HG03469 (cell line): ENCODE results near the gene CROCC.
"Not testable (repeated sequence)": the region's sequence is repeated elsewhere in the genome, so short reads cannot be mapped to it uniquely, and the experiment has no call there.

ENCODE experiments used
- ATAC-seq: cut with Tn5 transposase; IDR thresholded peaks from one replicate; pipeline ENCODE4 v1.9.1; 2021; ENCODE audit warnings: mild to moderate bottlenecking, moderate library complexity, moderate number of reproducible peaks; ENCODE audit not compliant: unreplicated experiment

The CROCC gene

DNA sequence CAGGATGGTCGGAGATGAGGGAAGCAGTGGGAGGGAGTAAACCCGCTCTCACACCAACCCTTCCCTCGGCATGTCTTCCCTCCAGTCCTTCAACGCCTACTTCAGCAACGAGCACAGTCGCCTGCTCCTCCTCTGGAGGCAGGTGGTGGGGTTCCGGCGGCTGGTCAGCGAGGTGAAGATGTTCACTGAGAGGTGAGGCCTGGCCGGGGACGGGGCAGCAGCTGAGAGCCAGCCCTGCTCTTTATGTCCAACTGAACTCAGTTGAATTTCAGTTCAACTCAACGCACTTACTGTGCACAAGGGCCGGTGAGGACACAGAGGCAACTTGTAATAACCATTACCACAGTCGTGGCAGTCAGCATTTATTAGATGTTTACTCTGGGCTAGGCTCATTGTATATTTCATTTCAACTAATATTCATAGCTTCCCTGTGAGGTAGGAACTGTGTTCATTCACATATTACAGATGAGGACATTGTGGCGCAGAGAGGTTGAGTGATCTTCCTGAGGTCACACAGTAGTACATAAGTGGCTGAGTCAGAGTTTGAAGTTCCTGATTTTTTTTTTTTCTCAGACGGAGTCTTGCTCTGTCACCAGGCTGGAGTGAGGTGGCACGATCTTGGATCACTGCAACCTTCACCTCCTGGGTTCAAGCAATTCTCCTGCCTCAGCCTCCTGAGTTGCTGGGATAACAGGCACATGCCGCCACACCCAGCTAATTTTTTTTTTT is 9.6 kb downstream of the CROCC start:
- ATAC-seq: not testable (repeated sequence)

DNA sequence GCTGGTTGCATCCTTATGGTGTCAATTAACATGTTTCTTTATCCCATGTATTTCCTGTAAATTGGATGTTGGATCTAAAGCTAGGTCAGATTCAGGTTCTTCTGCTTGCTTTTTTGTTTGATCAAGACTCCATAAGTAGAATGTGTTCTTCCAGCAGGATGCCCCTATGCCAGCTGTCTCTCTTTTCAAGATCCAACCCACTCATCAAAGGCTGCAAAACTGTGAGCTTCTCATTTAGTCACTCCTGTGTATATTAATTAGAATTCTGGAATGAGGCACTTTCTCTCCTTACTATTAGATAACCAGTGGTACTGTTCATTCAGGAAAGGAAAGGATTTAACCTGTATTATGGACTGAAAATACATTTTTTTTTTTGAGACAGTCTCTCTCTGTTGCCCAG is 12.2 kb downstream of the CROCC start:
- ATAC-seq: not testable (repeated sequence)

DNA sequence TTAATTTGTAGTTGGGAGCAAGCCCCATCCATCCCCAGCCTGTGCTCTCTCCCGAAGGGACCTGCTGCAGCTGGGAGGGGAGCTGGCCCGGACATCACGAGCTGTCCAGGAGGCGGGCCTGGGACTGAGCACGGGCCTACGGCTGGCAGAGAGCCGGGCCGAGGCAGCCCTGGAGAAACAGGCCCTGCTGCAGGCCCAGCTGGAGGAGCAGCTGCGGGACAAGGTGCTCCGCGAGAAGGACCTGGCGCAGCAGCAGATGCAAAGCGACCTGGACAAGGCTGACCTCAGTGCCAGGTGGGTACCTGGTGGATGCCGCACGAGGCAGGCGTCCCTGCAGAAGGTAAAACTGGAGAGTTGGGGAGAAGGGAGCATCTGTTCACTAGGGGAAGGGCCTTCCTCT is 14.8 kb downstream of the CROCC start:
- not testable (repeated sequence) for ATAC-seq

DNA sequence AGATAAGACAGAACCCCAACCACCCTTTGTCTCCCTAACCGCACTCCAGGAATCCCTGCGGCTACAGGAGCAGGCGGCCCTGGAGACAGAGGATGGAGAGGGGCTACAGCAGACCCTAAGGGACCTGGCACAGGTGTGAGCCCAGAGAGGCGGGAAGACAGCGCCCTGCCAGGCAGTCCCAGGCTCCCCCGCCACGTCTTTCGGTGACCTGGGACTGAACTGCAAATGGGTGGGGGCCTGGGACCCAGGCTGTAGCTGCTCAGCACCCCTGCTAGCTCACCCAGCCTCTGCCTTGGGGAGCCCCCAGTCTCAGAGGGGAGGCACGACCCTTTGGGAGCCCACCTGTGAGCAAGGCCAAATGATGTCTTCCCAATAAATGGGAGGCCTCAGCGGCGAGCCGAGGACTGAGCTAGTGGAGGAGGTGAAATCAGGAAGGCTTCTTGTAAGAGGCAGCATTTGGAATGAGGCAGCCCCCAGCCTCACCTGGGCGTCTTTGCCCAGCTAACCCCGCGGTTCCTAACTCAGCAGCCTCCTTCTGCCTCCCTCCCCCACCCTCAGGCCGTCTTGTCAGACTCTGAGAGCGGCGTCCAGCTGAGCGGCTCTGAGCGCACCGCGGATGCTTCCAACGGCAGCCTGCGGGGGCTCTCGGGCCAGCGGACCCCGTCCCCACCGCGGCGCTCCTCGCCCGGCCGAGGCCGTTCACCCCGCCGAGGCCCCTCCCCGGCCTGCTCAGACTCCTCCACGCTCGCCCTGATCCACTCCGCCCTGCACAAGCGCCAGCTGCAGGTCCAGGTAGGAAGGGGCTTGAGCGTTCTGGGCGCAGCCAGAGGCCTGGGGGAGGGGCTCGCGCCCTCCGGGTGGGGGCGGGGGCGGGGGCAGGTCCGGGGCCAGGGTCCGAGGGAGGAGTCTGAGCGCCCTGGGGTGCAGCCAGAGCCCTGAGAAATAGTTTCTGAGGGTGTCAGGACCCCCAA is 16.9 kb downstream of the CROCC start:
- ATAC-seq: no peak

DNA sequence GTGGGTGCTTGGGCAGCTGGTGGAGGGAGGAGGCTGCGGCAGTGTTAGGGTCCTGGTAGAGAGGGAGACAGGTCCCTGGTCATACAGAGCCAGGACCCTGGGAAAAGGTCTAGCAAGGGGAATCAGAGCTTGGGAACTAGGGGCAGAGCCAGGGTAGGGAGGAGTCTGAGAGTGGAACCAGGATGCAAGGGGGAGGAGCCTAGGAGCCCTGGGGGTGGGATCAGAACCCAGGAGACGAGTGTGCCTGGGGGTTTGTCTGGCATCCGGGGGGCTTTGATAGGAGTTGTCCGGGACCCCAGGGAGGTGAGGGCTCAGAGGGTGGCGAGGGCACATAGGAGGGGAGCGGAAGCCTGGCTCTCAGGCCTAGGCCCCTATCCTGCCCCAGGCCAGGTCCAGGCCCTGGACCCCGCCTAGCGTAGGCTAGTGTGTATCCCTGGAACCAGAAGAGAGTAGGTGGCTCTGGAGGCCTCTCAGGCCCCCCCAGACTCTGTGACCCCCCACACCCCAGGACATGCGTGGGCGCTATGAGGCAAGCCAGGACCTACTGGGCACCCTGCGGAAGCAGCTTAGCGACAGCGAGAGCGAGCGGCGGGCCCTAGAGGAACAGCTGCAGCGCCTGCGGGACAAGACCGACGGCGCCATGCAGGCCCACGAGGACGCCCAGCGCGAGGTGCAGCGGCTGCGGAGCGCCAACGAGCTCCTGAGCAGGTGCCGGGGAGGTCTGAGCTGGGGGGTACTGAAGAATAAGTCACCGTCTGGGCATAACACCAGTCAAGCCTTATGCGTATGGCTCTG is 17.9 kb downstream of the CROCC start:
- not testable (repeated sequence) for ATAC-seq

DNA sequence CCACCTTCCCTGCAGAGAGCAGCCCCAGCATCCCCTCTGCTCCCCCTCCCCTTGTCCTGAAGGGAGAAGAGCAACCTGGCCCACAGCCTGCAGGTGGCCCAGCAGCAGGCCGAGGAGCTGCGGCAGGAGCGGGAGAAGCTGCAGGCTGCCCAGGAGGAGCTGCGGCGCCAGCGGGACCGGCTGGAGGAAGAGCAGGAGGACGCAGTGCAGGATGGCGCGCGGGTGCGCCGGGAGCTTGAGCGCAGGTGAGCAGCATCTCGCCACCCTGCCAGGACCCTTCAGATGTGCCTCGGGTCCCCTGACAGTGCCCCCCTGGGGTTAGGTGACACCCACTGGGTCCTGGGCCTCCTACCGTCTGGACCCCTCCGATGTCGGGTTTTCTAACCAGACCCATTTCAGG is 22.3 kb downstream of the CROCC start:
- ATAC-seq: no peak

DNA sequence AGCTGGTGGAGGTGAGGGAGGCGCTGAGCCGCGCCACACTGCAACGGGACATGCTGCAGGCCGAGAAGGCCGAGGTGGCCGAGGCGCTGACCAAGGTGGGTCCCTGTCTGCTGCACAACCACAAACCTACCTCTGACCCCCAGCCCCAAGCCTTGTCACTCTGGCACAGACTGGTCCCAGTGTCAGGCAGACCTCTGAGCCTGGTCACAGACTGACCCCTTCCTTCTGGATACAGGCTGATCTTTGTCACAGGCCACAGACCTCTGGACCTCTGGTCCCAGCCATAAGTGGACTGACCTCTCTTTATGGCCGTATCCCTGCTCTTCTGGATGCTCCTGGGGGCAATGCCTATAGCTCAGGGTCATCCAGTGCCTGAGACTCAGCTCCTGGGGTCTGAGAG is 23.8 kb downstream of the CROCC start:
- ATAC-seq: not testable (repeated sequence)

DNA sequence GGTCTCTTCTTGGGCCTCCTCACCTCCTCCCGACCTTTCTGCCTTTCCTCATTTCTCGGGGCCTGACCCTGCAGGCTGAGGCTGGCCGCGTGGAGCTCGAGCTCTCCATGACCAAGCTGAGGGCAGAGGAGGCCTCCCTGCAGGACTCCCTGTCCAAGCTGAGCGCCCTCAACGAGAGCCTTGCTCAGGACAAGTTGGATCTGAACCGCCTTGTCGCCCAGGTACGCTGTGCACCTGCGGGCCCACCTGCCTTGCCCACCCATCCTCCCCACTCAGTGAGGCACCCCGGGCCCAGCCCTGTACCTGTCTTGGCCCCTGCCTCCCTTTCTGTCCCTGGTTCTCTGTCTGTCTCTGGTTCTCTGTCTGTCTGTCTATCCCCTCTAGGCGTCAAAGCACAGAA is 24.5 kb downstream of the CROCC start:
- ATAC-seq: not testable (repeated sequence)

DNA sequence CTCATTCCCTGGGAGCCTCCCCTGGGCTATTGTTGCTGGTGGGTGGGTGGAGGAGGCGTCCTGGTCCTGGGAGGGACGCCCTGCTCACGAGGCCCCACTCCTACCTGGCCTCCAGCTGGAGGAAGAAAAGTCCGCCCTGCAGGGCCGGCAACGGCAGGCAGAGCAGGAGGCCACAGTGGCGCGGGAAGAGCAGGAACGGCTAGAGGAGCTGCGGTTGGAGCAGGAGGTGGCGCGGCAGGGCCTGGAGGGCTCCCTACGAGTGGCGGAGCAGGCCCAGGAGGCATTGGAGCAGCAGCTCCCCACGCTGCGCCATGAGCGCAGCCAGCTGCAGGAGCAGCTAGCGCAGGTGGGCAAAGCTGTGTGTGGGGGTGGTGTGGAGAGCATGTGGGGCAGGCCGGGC is 24.9 kb downstream of the CROCC start:
- no peak for ATAC-seq

DNA sequence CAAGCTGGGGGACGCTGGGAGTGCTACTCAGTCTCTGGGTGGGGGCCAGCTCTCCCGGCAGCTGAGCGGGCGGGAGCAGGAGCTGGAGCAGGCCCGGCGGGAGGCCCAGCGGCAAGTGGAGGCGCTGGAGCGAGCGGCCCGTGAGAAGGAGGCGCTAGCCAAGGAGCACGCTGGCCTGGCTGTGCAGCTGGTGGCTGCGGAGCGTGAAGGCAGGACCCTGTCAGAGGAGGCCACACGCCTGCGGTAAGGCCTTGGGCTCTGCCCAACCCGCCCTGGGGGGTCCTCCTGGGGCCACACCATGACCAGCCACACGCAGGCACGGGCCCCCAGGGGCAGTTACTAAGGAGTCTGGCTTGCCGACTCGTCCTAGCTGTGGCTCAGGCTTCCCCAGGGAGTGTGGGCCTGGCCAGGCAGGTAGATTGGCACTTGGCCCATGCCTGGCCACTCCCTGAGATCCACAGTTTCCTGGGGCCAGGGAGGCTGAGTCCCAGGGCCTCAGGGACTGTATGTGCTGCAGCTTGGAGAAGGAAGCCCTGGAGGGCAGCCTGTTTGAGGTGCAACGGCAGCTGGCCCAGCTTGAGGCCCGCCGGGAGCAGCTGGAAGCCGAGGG is 26.7 kb downstream of the CROCC start:
- not testable (repeated sequence) for ATAC-seq

DNA sequence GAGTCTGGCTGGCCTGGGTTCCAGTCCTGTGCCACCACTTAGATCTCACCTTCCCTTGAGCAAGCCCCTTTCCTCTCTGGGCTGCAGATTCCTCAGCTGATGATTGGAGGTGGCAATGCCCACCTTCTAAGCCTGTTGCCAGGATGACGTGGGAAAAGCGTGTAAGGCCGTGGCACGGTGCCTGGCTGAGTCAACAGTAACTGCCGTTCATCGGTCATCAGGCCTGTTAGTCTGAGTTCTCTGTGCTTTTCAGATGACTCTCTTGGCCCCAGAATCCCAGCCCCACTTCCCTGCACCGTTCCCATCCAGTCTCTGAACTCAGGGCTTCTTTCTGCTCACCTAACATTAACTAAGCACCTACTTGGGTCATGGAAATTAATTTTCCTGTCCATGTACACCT is 27.3 kb downstream of the CROCC start:
- ATAC-seq: not testable (repeated sequence)

DNA sequence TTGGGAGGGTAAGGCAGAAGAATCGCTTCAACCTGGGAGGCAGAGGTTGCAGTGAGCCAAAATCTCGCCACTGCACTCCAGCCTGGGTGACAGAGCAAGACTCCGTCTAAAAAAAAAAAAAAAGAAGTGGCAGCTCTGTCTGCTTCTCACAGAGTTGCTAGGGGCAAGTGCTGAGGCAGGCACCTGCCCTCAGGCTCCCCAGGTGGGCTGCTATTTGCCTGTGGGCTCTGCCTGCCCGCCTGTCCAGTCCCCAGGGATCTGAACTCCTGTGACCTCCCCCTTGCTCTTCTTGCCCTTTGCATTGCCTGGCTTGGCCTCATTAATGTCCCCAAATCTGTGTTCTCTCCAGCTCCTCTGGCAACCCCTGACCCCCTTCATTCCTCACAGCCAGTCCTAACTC is 30.6 kb downstream of the CROCC start:
- ATAC-seq: not testable (repeated sequence)

DNA sequence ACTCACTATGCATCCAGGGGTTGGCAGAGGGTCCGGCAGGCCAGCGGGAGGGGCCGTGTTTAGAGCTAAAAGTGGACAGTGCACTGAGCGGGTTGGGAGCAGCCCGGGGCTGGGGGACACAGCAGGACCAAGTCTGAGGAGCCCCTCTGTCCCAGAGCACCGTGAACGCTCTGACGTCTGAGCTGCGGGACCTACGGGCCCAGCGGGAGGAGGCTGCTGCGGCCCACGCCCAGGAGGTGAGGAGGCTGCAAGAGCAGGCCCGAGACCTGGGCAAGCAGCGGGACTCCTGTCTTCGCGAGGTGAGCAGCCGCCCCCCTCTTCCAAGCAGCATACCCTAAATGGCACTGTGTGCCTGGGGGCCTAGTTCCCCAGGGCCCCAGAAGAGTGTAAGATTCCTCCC is 32.8 kb downstream of the CROCC start:
- ATAC-seq: no peak

DNA sequence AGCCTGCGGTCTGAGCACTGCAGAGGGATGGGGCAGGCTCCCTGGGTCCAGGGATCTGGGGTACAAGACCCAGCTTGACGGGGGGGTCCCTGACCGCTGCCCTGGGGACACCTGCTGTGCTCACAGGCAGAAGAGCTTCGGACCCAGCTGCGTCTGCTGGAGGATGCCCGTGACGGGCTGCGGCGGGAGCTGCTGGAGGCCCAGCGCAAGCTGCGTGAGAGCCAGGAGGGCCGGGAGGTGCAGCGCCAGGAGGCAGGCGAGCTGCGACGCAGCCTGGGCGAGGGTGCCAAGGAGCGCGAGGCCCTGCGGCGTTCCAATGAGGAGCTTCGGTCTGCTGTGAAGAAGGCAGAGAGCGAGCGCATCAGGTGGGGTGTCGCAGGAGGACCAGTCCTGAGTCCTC is 33.5 kb downstream of the CROCC start:
- ATAC-seq: no peak

DNA sequence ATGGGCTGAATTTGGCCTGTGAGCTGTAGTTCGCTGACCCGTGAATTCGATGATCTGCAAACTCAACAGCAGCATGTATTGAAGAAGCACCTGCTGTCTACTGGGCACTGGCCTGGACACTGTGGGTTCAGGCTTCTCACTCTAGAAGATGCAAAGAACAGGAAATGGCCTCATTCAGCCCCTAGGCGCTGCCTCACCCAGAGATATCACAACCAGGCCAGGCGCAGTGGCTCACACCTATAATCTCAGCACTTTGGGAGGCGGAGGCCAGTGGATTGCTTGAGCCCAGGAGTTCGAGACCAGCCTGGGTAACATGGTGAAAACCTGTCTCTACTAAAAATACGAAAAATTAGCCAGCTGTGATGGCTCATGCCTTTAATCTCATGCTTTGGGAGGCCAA is 35.0 kb downstream of the CROCC start:
- no peak for ATAC-seq

DNA sequence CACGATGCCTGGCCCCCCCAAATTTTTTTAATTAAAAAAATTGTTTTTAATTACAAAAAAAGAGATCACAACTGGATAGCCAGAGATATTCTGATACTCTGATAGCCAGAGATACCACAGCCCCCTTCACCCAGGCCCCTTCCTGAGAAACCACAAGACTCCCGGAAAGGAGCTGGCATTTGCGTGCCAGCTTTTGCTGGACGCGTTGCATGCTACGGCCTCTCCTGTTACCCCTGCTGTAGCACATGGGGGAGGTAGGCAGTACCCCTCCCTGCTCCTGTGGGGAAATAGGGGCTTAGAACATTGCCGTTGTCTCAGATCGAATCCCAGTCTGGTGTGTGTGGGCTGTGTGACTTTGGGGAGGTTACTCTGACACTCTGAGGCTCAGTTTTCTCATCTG is 36.0 kb downstream of the CROCC start:
- ATAC-seq: no peak

DNA sequence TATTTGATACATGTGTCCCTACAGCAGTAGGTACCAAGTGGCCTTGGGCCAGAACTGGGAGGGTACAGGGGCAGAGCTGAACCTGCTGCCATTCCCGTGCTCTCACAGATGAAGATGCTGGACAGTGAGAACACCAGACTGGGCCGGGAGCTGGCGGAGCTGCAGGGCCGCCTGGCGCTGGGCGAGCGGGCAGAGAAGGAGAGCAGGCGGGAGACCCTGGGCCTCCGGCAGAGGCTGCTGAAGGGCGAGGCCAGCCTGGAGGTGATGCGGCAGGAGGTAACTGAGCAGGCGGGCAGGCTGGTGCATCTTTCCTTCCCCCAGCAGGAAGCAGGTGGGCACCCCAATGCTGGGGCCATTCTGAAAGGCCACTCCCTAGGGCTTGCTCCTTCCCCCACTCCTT is 36.7 kb downstream of the CROCC start:
- ATAC-seq: no peak

DNA sequence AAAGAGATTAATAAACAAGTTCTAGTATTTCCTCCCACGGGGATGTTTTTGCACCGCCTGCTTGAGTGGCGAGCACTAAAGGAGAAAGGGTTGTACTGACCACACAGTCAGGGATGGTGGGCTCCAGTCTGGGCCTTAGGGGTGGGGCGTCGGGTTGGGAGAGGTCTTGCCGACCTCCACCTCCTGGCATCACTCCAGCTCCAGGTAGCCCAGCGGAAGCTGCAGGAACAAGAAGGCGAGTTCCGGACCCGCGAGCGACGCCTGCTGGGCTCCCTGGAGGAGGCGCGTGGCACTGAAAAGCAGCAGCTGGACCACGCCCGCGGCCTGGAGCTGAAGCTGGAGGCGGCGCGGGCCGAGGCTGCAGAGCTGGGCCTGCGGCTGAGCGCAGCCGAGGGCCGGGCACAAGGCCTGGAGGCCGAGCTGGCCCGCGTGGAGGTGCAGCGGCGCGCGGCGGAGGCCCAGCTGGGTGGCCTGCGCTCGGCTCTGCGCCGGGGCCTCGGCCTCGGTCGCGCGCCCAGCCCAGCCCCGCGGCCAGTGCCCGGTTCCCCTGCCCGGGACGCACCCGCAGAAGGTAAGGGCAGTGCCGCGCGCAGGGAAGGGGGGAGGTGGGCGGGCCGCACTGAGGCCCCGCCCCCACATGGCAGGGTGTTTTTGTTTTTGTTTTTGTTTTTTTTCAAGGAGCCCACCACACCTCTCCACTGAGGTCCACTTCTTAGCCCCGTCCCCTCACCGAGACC is 39.0 kb downstream of the CROCC start:
- ATAC-seq: peak; percentile 54

DNA sequence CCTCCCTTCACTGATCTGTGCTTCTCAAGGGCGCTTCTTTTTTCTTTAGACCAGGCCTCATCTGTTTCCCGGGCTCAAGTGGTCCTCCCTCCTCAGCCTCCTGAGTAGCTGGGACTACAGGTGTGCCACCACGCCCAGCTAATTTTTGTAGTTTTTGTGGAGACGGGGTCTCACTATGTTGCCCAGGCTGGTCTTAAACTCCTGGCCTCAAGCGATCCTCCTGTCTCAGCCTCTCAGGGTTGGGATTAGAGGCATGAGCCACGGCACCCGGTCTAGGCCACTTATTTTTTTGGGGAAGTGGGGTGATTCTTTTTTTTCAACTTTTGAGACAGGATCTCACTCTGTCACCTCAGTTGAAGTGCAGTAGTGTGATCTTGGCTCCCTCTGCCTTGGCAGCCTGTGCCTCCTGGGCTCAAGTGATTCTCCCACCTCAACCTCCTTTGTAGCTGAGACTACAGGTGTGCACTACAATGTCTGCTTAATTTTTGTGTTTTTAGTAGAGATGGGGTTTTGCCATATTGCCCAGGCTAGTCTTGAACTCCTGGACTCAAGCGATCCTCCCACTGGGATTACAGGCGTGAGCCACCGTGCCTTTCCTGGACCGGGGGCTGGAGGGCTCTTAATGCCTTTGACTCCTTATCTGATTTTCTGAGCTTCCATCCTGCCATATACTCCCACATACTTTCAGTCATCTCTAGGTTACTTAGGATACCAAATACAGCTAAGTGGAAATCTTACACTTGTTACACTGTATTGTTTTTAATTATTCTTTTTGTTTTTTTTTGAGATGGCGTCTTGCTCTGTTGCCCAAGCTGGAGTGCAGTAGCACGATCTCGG is 39.8 kb downstream of the CROCC start:
- ATAC-seq: no peak
